DOHH2 (cell line): ENCODE data around the gene CACNA1A.

Experiments used
- CTCF ChIP-seq: fragments of 200-600 bp; sonication (generic); IDR thresholded peaks from one replicate; pipeline ENCODE4 v1.5.1; 2014; ENCODE audit warnings: antibody characterized with exemption, mild to moderate bottlenecking, low read depth, low read length; ENCODE audit not compliant: poor library complexity, severe bottlenecking
- EZH2phosphoT487 ChIP-seq: fragments of 200-600 bp; sonication (generic); IDR thresholded peaks from 2 replicates; pipeline ENCODE4 v1.6.1; 2017; ENCODE audit warnings: borderline replicate concordance, mild to moderate bottlenecking, antibody characterized with exemption, low read length, moderate library complexity, mixed read lengths

DNA sequence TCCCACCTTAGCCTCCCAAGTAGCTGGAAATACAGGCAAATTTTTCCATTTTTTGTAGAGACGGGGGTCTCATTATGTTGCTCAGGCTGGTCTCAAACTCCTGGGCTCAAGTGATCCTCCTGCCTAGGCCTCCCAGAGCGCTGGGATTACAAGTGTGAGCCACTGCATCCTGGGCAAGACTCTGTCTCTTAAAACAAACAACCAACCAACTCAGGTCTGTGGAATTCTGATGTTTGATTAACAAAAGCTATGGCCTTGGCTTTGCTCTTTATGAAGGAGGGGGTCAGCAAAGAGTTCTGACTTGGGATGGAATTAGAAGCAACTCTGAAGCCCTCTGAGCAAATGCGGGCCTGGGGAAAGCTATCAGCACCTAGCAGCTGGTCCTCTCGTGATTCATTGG lies 238.4 kb downstream of the CACNA1A start:
- no peak for TF ChIP-seq CTCF
- no peak for TF ChIP-seq EZH2phosphoT487
